Activated CD4-positive, alpha-beta T cell treated with anti-CD3 and anti-CD28 coated beads, Interleukin-2, amount 10 ng/mL, durations not matched to agents 7 days and 5 days (primary cell): Measurements from ENCODE around the gene TMEM203. TPM values are rescaled to one million over a fixed set of nuclear protein-coding genes. Genes with fewer than 3 reads are reported as not detected.

Experiments used
- CTCF ChIA-PET: fragments of 350-600 bp; sonication (Branson Sonifier 250); formaldehyde crosslinking; loops from one replicate; lab custom pipeline; 2021; ENCODE audit warnings: antibody characterized with exemption; lab: Charles Lee
- POLR2A ChIA-PET: fragments of 350-600 bp; sonication (Branson Sonifier 250); formaldehyde crosslinking; loops from one replicate; lab custom pipeline; 2021; ENCODE audit warnings: antibody characterized with exemption; lab: Charles Lee
- DNase-seq: peaks from one replicate; pipeline ENCODE4 v3.0.0-alpha.2; 2020
- H3K27ac Mint-ChIP-seq: one replicate; pipeline ENCODE4 v1.8.0; 2021; ENCODE audit warnings: mild to moderate bottlenecking, moderate library complexity, mixed read lengths
- H3K27me3 Mint-ChIP-seq: one replicate; pipeline ENCODE4 v1.8.0; 2021; ENCODE audit warnings: mixed read lengths
- H3K36me3 Mint-ChIP-seq: one replicate; pipeline ENCODE4 v1.8.0; 2021; ENCODE audit warnings: low read depth, mixed read lengths
- H3K4me1 Mint-ChIP-seq: one replicate; pipeline ENCODE4 v1.8.0; 2021; ENCODE audit warnings: mixed read lengths
- H3K4me3 Mint-ChIP-seq: one replicate; pipeline ENCODE4 v1.8.0; 2021; ENCODE audit warnings: mild to moderate bottlenecking, moderate library complexity, mixed read lengths
- H3K9me3 Mint-ChIP-seq: one replicate; pipeline ENCODE4 v1.8.0; 2021; ENCODE audit warnings: mixed read lengths
- total RNA-seq, 2 experiments: library from RNA; stranded (reverse); gene quantifications; one replicate each; pipeline ENCODE4 v1.2.3, GENCODE V29; 2021

The TMEM203 gene
- total RNA-seq, 2 experiments from 2014 or later, result 28.5 to 34.0 TPM

DNA sequence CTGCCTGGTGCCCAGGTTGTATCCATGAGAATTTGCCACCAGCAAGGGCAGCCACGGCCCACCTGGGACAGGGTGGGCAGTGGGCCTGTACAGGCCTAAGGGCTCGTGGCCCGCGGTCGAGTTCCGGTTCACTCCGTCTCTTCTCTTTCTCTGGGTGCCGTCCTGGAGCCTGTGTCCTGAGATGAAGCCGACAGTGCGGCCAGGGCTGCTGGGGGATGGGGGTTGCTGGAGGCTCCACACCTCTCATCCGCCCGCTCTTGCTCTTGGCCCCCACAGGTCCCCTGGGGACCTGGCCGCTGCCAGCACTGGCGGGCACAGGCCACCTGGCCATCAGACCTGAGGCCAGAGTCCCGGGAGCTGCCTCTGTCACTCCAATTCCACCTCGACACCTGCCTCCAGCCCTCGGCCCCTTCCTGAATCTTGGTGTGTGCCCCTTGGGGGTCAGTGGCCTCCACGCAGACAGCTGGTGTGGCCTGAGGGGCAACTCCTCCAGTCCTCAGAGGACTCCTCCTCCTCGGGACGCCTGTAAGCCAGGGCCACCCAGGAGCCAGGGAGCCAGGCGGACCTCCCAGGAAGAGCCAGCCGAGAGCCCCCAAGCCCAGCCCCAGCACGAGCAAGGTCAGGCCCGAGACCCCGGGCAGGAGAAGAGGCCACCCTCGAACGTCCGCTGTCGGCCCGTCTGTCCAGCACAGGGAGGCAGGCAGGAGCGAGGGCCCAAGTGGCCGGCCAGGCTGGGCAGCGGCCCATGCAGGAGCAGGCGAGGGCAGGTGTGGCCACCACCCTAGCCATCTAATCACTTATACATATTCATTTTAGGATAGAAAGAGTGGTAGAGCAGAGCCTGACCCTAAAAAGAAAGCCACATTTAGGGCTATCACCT lies 40.8 kb downstream of the TMEM203 start:
- ChIA-PET CTCF (no interaction called here), POLR2A (no interaction called here)
- Mint-ChIP-seq H3K9me3 (no peaks in the 10 kb centered on the region), H3K4me3 (no peak overlapping the region), H3K27ac (no peak overlapping the region), H3K27me3 (peaks cover 23% of the 10 kb centered on the region), H3K4me1 (no peaks in the 10 kb centered on the region), H3K36me3 (no peaks in the 10 kb centered on the region)
- DNase-seq, result no peak

DNA sequence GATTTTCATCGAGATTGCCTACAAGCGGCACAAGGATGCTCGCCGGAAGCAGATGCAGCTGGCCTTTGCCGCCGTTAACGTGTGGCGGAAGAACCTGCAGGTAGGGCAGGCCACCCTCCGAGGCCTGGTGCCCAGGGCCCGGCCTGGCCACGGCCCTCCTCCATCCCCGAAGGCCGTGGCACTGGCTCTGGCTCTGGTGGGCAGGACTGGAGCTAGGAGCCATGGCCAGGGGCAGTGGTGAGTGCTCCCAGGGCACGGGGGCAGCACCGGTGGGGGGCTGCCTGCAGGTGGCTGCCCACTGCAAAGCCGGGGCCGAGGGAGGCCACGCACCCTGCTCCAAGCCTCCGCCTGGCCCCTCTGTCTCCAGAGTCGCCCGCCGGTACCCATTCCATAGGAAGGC lies 41.6 kb downstream of the TMEM203 start:
- Mint-ChIP-seq H3K27ac (no peak overlapping the region), H3K36me3 (no peaks in the 10 kb centered on the region), H3K4me1 (peaks cover 5% of the 10 kb centered on the region), H3K4me3 (no peak overlapping the region), H3K9me3 (no peaks in the 10 kb centered on the region), H3K27me3 (peaks cover 28% of the 10 kb centered on the region)
- CTCF ChIA-PET, result no interaction called here
- DNase-seq, result no peak
- POLR2A ChIA-PET, result no interaction called here

DNA sequence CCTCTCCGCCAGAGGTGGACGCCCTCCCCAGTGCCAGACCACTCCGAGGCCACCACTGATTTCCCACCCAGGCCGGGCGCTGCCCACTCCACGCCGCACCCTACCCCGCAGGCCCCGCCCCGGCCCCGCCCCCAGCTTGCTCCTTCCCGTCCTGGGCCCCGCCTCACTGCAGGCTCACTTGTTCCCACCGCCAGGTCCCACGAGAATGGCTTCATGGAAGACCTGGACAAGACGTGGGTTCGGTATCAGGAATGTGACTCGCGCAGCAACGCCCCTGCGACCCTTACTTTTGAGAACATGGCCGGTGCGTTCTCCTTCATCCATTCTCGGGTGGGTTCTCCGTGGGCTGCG lies 42.1 kb downstream of the TMEM203 start:
- no peak overlapping the region for H3K4me3 Mint-ChIP-seq
- ChIA-PET CTCF (interaction anchor here (1.2 kb wide), 2 partner anchors 73 to 77 kb away, joined by 3 read pairs; partner anchors contain the start of gene TUBB4B), POLR2A (no interaction called here)

DNA sequence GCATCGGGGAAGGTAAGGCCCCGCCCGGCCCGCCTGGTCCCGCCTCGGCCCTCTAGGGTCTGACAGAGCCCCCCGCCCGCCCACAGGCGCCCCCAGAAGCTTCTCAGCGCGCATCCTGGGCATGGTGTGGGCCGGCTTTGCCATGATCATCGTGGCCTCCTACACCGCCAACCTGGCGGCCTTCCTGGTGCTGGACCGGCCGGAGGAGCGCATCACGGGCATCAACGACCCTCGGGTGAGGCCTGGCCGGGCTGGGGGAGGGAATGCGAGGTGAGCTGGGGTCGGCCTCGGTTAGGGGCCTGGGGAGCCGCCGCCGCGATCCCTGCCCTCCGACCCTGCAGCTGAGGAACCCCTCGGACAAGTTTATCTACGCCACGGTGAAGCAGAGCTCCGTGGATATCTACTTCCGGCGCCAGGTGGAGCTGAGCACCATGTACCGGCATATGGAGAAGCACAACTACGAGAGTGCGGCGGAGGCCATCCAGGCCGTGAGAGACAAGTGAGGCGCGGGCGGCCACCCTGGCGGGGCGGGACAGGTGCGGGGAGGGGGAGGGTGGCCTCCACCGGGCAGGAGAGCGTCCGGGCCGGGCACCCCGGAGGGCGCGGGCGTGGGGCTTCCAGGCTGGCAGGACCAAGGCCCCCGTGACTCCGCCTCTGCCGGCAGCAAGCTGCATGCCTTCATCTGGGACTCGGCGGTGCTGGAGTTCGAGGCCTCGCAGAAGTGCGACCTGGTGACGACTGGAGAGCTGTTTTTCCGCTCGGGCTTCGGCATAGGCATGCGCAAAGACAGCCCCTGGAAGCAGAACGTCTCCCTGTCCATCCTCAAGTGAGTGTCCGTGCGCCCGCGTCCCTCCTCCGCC lies 42.7 kb downstream of the TMEM203 start:
- CTCF ChIA-PET, result interaction anchor here (0.6 to 1.2 kb wide), 3 partner anchors 74 to 456 kb away, joined by 3 read pairs; partner anchors contain the start of gene TUBB4B
- no peaks in the 10 kb centered on the region for H3K9me3 Mint-ChIP-seq
- no peak overlapping the region for H3K4me3 Mint-ChIP-seq
- peaks cover 13% of the 10 kb centered on the region for H3K4me1 Mint-ChIP-seq
- H3K27ac Mint-ChIP-seq, result no peak overlapping the region
- POLR2A ChIA-PET, result no interaction called here
- H3K27me3 Mint-ChIP-seq, result peaks cover 35% of the 10 kb centered on the region
- no peak for DNase-seq
- H3K36me3 Mint-ChIP-seq, result no peaks in the 10 kb centered on the region

More for the DNA sequence above, 42.1 kb downstream of the TMEM203 start:
- no peak for DNase-seq
- Mint-ChIP-seq H3K4me1 (peaks cover 8% of the 10 kb centered on the region), H3K27ac (no peak overlapping the region), H3K36me3 (no peaks in the 10 kb centered on the region), H3K27me3 (peaks cover 30% of the 10 kb centered on the region), H3K9me3 (no peaks in the 10 kb centered on the region)

DNA sequence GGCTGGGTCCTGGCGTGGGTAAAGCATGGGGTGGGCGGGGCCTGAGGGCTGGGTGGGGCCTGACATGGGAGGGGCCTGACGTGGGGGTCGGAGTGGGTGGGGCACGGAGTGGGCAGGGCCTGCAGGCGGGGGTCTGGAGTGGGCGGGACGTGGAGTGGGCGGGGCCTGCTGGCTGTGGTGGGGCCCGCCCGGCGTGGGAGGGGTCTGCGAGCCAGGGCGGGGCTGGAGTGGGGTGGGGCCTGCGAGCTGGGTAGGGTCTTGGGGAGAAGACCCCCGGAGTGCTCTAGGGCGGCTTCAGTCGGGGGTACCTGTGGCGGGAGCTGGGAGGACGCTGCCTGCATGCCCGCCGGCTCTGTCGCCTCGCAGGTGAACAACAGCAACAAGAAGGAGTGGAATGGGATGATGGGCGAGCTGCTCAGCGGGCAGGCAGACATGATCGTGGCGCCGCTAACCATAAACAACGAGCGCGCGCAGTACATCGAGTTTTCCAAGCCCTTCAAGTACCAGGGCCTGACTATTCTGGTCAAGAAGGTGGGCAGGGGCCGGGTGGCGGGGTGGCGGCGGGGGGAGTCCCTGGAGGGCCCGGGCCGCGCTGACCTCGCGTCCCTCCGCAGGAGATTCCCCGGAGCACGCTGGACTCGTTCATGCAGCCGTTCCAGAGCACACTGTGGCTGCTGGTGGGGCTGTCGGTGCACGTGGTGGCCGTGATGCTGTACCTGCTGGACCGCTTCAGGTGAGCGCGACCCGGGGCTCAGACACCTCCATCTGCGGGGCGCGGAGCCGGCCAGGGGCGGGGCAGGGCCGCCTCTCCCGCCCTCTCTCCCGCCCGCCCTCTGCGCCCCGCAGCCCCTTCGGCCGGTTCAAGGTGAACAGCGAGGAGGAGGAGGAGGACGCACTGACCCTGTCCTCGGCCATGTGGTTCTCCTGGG lies 43.6 kb downstream of the TMEM203 start:
- Mint-ChIP-seq H3K4me1 (peaks cover 17% of the 10 kb centered on the region), H3K9me3 (no peaks in the 10 kb centered on the region), H3K4me3 (no peak overlapping the region), H3K27ac (no peak overlapping the region), H3K36me3 (no peaks in the 10 kb centered on the region), H3K27me3 (peaks cover 39% of the 10 kb centered on the region)
- POLR2A ChIA-PET, result no interaction called here
- CTCF ChIA-PET, result interaction anchor here (1.2 kb wide), 1 partner anchor 79 kb away, joined by 3 read pairs; the partner anchor contains the start of gene TUBB4B
- no peak for DNase-seq

DNA sequence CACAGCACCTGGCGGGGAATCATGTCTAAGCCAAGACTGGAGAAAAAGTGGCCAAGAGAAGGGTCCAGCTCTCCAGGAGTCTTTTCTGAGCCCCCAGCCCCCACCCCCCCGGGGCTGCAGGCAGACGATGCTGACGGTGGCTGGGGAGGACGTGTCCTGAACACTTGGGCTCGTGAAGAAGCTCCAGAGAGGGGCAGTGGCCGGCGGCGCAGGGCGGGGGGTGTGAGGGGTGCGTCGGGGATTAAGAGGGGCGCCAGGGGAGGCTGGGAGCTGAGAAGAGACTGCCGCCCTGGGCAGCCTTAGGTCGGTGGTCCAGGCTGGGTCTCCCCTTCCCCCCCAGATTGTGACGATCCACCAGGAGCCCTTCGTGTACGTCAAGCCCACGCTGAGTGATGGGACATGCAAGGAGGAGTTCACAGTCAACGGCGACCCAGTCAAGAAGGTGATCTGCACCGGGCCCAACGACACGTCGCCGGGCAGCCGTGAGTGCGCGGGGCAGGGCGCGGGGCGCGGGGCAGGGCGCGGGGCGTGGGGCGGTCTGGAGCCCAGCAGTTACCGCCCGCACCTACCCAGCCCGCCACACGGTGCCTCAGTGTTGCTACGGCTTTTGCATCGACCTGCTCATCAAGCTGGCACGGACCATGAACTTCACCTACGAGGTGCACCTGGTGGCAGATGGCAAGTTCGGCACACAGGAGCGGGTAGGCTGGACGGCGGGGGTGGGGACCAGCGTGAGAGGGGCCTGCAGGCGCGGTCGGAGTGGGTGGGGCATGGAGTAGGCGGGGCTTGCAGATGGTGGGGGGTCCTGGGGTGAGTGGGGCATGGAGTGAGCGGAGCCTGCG lies 44.5 kb downstream of the TMEM203 start:
- H3K27me3 Mint-ChIP-seq, result peaks cover 33% of the 10 kb centered on the region
- peaks cover 22% of the 10 kb centered on the region for H3K4me1 Mint-ChIP-seq
- H3K9me3 Mint-ChIP-seq, result no peaks in the 10 kb centered on the region
- no peak overlapping the region for H3K27ac Mint-ChIP-seq
- H3K4me3 Mint-ChIP-seq, result no peak overlapping the region
- ChIA-PET POLR2A (no interaction called here), CTCF (no interaction called here)
- no peaks in the 10 kb centered on the region for H3K36me3 Mint-ChIP-seq
- no peak for DNase-seq

DNA sequence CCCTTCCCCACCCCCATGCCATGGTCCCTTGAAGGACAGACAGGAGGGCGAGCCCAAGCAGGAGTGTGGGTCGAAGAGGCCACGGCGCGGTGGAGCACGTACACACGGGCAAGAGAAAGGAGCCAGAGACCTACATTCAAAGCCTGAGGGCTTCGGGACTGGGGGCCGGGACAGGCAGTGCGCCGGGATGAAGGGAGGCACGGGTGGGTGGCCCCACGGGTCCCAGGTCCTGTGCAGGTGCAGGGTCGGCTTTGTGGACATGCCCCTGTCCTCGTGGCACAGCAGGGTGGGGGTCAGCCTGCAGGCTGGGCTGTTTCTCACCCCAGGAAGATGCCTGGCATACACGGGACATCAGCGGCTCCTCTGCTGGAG lies 45.4 kb downstream of the TMEM203 start:
- Mint-ChIP-seq H3K27ac (no peak overlapping the region), H3K4me1 (peaks cover 22% of the 10 kb centered on the region), H3K27me3 (peaks cover 33% of the 10 kb centered on the region), H3K9me3 (no peaks in the 10 kb centered on the region), H3K36me3 (no peaks in the 10 kb centered on the region), H3K4me3 (no peak overlapping the region)
- DNase-seq, result no peak
- CTCF ChIA-PET, result no interaction called here
- POLR2A ChIA-PET, result no interaction called here

DNA sequence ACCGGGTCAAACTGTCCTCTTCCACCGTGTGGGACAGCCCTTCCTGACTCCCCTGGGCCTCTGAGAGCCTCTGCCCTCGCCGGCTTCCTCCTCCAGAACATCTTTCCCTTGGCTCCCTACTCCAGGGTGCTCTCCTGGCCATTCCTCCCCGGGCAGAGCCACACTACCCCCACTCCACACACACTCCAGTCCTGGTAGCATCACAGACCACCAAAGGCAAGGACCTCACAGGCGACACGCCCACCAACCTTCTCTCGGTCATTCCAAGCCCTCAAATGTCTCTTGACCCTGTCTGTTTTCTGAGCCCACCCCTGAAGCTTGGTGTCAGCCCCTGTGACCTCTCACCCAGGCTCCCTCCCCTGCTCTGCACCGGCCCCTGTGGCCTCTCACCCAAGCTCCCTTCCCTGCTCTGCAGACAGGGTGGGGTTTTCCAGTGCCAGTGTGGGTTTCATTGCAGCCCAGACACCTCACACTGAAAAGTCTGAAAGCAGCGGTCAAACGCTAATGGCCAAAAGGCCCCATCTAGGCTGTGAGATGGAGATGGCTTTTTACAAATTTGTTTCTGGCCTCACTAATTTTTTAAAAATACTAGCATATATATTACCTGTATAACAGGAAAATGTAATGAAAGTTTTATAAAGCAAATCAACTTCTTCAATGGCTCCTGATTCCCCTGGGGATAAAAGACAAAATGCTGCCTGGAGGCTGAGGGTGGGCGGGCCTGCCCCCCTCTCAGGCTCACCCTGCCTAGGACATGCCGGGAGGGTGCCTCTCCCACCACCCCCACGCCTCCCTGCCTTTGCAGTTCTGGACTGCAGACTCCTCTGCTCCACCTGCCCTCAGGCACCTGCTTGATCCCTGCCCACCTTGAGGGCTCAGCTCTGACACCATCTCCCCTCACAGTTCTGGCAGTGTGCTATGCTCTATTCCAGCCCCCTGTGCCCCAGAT lies 46.1 kb downstream of the TMEM203 start:
- ChIA-PET CTCF (no interaction called here), POLR2A (no interaction called here)
- peaks cover 35% of the 10 kb centered on the region for H3K27me3 Mint-ChIP-seq
- no peaks in the 10 kb centered on the region for H3K9me3 Mint-ChIP-seq
- peaks cover 22% of the 10 kb centered on the region for H3K4me1 Mint-ChIP-seq
- H3K4me3 Mint-ChIP-seq, result no peak overlapping the region
- no peak overlapping the region for H3K27ac Mint-ChIP-seq
- H3K36me3 Mint-ChIP-seq, result no peaks in the 10 kb centered on the region
- DNase-seq, result no peak

DNA sequence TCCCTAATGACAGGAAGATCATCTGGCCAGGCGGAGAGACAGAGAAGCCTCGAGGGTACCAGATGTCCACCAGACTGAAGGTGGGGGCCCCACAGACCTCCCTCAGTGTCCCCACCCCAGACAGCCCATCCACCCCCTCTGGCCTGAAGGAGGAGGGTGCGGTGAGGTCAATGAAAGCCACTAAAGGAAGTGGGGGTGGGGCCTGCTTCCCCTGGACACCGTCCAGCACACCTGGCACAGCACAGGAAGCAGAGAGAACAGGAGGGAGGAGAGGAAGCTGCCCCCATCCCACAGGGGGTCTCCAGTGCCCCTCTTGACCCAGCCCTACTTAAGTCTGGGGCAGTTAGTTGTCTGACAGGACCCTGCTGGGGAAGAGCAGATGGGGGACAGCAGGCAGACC lies 46.8 kb downstream of the TMEM203 start:
- Mint-ChIP-seq H3K27ac (no peak overlapping the region), H3K4me1 (peaks cover 22% of the 10 kb centered on the region), H3K9me3 (no peaks in the 10 kb centered on the region), H3K36me3 (no peaks in the 10 kb centered on the region), H3K27me3 (peaks cover 35% of the 10 kb centered on the region), H3K4me3 (no peak overlapping the region)
- DNase-seq, result no peak
- POLR2A ChIA-PET, result no interaction called here
- CTCF ChIA-PET, result interaction anchor here (1.1 to 1.2 kb wide), 2 partner anchors 9 to 20 kb away, joined by 3 read pairs; no protein-coding TSS in a partner anchor

DNA sequence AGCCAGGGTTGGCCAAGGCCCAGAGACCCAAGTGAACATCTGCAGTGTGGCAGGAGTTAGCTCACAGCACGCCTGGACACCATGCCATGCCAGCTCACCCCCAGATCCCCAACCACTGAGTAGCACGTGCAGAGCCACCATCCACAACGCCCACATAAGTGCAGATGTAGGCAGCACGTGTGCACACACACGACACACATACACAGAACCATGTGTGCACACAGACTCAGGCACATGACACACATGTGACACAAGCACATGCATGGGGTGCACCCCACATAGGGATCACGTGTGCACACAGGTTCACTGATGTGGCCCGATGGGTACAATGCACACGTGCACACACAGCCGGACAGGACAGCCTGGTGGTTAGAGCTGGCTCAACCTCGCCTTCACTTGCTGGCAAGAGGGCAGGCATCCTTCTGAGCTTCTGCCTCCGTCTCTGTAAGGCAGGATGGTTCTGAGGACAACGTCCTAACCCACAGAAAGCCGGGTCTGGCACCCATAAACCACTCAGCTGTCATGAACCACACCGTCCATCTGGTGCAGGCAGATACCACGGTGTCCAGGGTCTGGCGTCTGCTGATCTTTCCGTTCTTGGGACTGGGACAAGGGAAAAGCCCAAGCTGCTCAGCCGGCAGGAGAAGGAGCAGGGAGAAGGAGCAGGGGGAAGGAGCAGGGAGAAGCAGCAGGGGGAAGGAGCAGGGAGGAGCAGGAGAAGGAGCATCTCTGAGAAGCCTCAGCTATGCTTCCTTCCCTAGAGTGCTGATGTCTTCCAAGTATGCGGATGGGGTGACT lies 47.6 kb downstream of the TMEM203 start:
- DNase-seq, result no peak
- Mint-ChIP-seq H3K9me3 (no peaks in the 10 kb centered on the region), H3K36me3 (no peaks in the 10 kb centered on the region), H3K4me3 (no peak overlapping the region), H3K27ac (no peak overlapping the region), H3K4me1 (peaks cover 22% of the 10 kb centered on the region), H3K27me3 (peaks cover 32% of the 10 kb centered on the region)
- ChIA-PET POLR2A (no interaction called here), CTCF (interaction anchor here (0.8 to 1.4 kb wide), 8 partner anchors 9 to 144 kb away, joined by 3 read pairs; partner anchors contain the start of gene NRARP)
